Measurements from ENCODE around the gene CRELD1.

CRELD1 gene

DNA sequence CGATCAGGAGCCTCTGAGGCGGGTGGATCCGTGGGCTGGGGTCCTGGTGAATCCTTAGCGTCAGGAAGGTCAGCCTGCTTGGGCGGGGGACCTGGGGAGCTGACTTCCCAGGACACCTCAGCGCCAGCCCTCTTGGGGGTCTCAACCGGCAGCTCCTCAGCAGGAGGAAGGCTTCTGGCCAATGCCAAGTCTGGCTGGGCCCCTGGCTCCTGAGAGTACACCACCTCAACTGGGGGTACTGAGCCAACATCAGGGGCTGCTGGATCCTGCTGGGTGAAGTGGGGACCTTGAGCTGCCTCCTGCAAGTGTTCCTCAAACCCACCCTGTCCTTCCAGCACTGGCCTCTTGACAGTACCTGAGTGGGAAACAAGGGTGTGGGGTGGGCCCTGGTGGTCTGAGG lies 15.5 kb downstream of the CRELD1 start:
- H3K9me3 ChIP-seq (ENCODE audit: insufficient read depth, low read depth, low read length) = no peaks in the 10 kb centered on the region
- no peak overlapping the region for H3K9ac ChIP-seq (ENCODE audit: low read depth, low read length)
- peaks cover 18% of the 10 kb centered on the region; the same call in 1 of the 2 replicates for H3K27me3 ChIP-seq (ENCODE audit: insufficient read depth, low read length)
- peaks cover 12% of the 10 kb centered on the region for H3K36me3 ChIP-seq (ENCODE audit: insufficient read depth, low read depth, low read length)
- H3K27ac ChIP-seq (ENCODE audit: low read length) = no peak overlapping the region
- H3K4me1 ChIP-seq (ENCODE audit: insufficient read depth, low read length) = no peaks in the 10 kb centered on the region; the same call in 1 of the 2 replicates
- no peak overlapping the region for H3K4me3 ChIP-seq (ENCODE audit: low read length)

DNA sequence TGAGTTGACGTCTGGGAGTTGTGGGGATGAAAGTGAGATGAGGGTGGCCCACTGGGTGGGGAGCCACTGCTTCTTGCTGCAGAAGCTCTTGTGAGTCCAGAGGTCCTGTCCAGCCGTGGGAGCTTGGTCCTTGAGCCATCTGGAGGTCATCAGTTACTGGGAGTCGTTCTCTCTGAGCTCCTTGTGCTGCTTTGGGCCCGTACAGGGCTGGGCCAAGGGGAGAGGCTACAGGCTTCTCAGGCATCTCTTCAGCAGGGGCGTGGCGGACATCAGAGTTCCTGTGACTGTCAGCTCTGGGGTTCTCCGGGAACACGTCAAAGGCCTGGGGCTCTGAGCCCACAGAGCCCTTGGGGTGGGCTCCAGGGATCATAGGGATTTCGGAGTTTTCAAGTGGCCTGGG lies 16.0 kb downstream of the CRELD1 start:
- Histone ChIP-seq H3K27me3 (ENCODE audit: insufficient read depth, low read length) (peaks cover 23% of the 10 kb centered on the region; the same call in 1 of the 2 replicates), H3K4me3 (ENCODE audit: low read length) (no peak overlapping the region), H3K9me3 (ENCODE audit: insufficient read depth, low read depth, low read length) (no peaks in the 10 kb centered on the region), H3K27ac (ENCODE audit: low read length) (no peak overlapping the region), H3K4me1 (ENCODE audit: insufficient read depth, low read length) (peaks cover 5% of the 10 kb centered on the region), H3K9ac (ENCODE audit: low read depth, low read length) (no peak overlapping the region), H3K36me3 (ENCODE audit: insufficient read depth, low read depth, low read length) (peaks cover 12% of the 10 kb centered on the region)

DNA sequence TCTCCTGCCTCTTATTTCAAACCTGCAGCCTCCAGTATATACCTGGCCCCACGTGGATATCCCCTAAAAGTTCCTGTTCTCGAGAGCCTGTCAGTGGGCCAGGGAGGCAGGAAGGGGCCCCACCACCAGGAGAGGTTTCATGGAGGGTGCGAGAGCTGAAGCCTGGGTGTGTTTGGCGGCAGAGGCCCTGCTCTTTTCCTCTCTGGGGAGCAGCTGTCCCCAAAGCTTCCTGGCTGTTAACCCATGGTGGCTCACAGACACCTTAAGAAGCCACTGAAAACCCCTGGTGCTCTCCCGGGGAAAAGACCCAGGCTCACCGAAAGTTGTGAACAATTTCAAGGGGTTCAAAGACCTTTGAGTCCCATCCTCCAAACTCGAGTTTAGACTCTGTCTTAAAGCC lies 17.5 kb downstream of the CRELD1 start:
- Histone ChIP-seq H3K9ac (ENCODE audit: low read depth, low read length) (peak overlapping the region; percentile 68; the same call in 1 of the 2 replicates), H3K27me3 (ENCODE audit: insufficient read depth, low read length) (peaks cover 24% of the 10 kb centered on the region; the same call in 1 of the 2 replicates), H3K27ac (ENCODE audit: low read length) (no peak overlapping the region), H3K36me3 (ENCODE audit: insufficient read depth, low read depth, low read length) (peaks cover 12% of the 10 kb centered on the region), H3K9me3 (ENCODE audit: insufficient read depth, low read depth, low read length) (no peaks in the 10 kb centered on the region), H3K4me3 (ENCODE audit: low read length) (peak overlapping the region; percentile 90; the same call in 1 of the 2 replicates), H3K4me1 (ENCODE audit: insufficient read depth, low read length) (peaks cover 18% of the 10 kb centered on the region)

GRCh38 chr3:9951598-9951961 lies 17.9 kb downstream of the CRELD1 start:
- H3K9me3 ChIP-seq (ENCODE audit: insufficient read depth, low read depth, low read length) = no peaks in the 10 kb centered on the region
- H3K4me1 ChIP-seq (ENCODE audit: insufficient read depth, low read length) = peaks cover 18% of the 10 kb centered on the region
- H3K9ac ChIP-seq (ENCODE audit: low read depth, low read length) = peak overlapping the region; percentile 68; the same call in 1 of the 2 replicates
- H3K4me3 ChIP-seq (ENCODE audit: low read length) = peak overlapping the region; percentile 90
- no peak overlapping the region for H3K27ac ChIP-seq (ENCODE audit: low read length)
- peaks cover 12% of the 10 kb centered on the region for H3K36me3 ChIP-seq (ENCODE audit: insufficient read depth, low read depth, low read length)
- peaks cover 24% of the 10 kb centered on the region; the same call in 1 of the 2 replicates for H3K27me3 ChIP-seq (ENCODE audit: insufficient read depth, low read length)

DNA sequence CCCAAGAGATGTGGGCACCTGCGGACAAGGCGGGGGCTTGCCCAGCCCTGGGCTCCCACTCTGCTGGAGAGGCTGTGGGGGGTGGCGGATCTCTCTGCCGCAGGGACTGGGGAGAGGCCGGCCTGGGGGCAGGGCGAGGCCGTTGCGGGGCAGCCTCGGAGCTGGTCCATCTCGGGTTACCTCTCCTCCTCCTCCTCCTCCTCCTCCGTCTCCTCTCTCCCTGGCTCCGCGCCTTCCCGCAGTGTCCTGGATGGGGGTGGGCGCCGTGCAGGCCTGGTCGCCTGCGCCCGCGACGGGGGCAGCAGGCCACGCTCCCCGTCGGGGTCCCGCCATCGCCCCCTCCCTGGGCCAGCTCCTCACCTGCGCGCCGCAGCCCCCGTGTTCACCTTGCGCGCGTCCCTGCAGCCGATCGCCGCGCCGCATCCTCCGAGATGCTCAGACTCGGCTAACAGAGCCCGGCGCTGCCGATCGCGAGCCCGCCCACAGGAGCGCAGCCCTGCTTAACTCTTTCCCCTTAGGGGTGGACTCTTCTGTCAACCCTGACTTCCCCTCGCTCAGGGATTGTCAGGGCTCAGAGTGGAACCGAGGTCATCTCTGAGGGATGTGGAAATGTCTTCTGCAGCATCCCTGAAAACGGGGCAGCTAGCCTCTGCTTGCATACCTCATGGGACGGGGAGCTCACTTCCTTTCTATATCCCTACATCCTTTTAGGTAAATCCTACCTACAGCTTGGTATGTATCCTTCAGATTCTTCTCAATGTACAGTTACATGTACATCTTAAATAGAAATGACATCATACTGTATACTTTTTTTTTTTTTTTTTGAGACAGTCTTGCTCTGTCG lies 18.6 kb downstream of the CRELD1 start, which contains the start of gene PRRT3:
Gene PRRT3, minus strand, starts transcription at position 447 of the 844 bp plus-strand sequence. CDS start 2,293 bp downstream, outside the sequence.
- peaks cover 18% of the 10 kb centered on the region for H3K4me1 ChIP-seq (ENCODE audit: insufficient read depth, low read length)
- H3K4me3 ChIP-seq (ENCODE audit: low read length) = peak within 1 kb of the TSS; percentile 90
- no peak within 1 kb of the TSS for H3K27ac ChIP-seq (ENCODE audit: low read length)
- peak within 1 kb of the TSS; percentile 68; the same call in 1 of the 2 replicates for H3K9ac ChIP-seq (ENCODE audit: low read depth, low read length)
- no peaks in the 10 kb centered on the region for H3K9me3 ChIP-seq (ENCODE audit: insufficient read depth, low read depth, low read length)
- H3K27me3 ChIP-seq (ENCODE audit: insufficient read depth, low read length) = peaks cover 24% of the 10 kb centered on the region; the same call in 1 of the 2 replicates
- peaks cover 12% of the 10 kb centered on the region for H3K36me3 ChIP-seq (ENCODE audit: insufficient read depth, low read depth, low read length)

DNA sequence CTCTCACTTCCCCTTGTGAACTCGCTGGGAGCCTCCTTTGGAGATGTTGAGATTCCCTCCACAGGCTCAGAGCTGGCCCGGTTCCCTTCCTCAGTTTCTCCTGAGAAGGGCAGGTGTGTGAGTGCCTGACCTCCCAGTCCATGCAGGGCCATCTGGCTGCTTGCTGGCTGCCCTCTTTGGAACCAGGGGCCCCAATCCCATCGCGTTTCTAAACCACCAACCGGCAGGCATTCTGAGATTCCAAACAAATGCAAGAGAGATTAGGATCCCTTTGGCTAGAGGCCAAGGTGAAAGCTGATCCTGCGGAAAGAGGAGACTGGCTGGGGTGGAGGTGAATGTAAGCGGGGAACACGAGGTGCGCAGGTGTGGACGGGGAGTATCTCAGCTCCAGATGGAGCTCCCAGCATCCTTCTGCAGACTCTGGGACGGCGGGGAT lies 21.5 kb downstream of the CRELD1 start:
- Histone ChIP-seq H3K4me1 (ENCODE audit: insufficient read depth, low read length) (peaks cover 18% of the 10 kb centered on the region), H3K9ac (ENCODE audit: low read depth, low read length) (no peak overlapping the region), H3K9me3 (ENCODE audit: insufficient read depth, low read depth, low read length) (no peaks in the 10 kb centered on the region), H3K4me3 (ENCODE audit: low read length) (no peak overlapping the region), H3K27ac (ENCODE audit: low read length) (no peak overlapping the region), H3K36me3 (ENCODE audit: insufficient read depth, low read depth, low read length) (no peaks in the 10 kb centered on the region), H3K27me3 (ENCODE audit: insufficient read depth, low read length) (peaks cover 24% of the 10 kb centered on the region; the same call in 1 of the 2 replicates)

DNA sequence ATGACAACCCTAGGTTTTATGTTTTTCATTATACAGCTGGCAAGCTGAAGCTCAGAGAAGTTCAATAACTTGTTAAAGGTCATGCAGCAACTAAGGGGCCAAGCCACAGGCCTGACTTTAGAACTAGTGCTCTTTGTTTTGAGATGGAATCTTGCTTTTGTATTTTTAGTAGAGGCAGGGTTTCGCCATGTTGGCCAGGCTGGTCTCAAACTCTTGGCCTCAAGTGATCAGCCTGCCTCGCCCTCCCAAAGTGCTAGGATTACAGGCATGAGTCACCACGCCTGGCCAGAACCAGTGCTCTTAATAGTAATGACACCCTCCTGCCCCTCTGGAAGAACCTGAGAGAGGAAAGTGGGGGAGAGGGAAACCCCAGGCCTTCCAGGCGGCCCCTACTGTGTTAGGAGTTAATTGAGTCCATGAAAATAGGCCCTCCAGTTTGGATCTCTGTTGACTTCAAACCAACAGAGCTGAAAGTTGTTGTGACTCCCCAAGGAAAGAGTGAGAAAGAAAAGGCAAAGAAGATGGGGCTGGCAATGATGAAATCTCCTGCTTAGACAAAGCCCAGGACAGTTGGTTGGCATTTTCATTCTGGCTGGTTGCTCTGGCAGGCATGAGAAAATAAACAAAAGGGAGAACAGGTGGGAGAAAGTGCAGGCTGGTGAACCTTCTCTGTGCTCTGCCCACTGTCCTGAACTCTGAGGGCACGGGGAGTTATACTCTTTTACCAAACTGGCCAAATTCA lies 22.1 kb downstream of the CRELD1 start:
- Histone ChIP-seq H3K27me3 (ENCODE audit: insufficient read depth, low read length) (peaks cover 24% of the 10 kb centered on the region; the same call in 1 of the 2 replicates), H3K9me3 (ENCODE audit: insufficient read depth, low read depth, low read length) (no peaks in the 10 kb centered on the region), H3K27ac (ENCODE audit: low read length) (no peak overlapping the region), H3K4me3 (ENCODE audit: low read length) (no peak overlapping the region), H3K4me1 (ENCODE audit: insufficient read depth, low read length) (peaks cover 18% of the 10 kb centered on the region), H3K36me3 (ENCODE audit: insufficient read depth, low read depth, low read length) (no peaks in the 10 kb centered on the region), H3K9ac (ENCODE audit: low read depth, low read length) (no peak overlapping the region)

DNA sequence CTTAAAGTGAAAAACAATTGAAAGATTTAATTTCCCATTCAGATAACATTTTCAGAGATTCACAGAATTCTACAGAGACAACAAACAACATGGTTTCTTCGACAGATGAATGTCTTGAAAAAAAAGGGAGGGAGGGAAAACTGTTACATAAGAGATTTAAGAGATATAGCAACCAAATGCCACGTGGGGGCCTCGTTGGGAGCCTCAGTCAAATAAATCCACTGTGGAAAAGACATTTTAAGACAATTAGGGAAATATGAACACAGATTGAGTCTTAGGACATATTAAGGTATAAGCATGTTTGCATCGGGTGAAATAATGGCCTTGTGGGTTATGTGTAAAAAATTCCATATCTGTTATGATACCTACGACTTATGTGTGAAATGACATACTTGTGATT lies 23.6 kb downstream of the CRELD1 start:
- Histone ChIP-seq H3K4me3 (ENCODE audit: low read length) (no peak overlapping the region), H3K27me3 (ENCODE audit: insufficient read depth, low read length) (peaks cover 18% of the 10 kb centered on the region; the same call in 1 of the 2 replicates), H3K4me1 (ENCODE audit: insufficient read depth, low read length) (peaks cover 18% of the 10 kb centered on the region), H3K9ac (ENCODE audit: low read depth, low read length) (no peak overlapping the region), H3K9me3 (ENCODE audit: insufficient read depth, low read depth, low read length) (no peaks in the 10 kb centered on the region), H3K27ac (ENCODE audit: low read length) (no peak overlapping the region), H3K36me3 (ENCODE audit: insufficient read depth, low read depth, low read length) (no peaks in the 10 kb centered on the region)

- no peaks in the 10 kb centered on the region for H3K27me3 ChIP-seq (ENCODE audit: insufficient read depth, low read length)
- no peak overlapping the region for H3K27ac ChIP-seq (ENCODE audit: low read length)
- no peak overlapping the region for H3K4me3 ChIP-seq (ENCODE audit: low read length)
- no peak overlapping the region for H3K9ac ChIP-seq (ENCODE audit: low read depth, low read length)
- no peaks in the 10 kb centered on the region for H3K4me1 ChIP-seq (ENCODE audit: insufficient read depth, low read length)
- no peaks in the 10 kb centered on the region for H3K9me3 ChIP-seq (ENCODE audit: insufficient read depth, low read depth, low read length)
- H3K36me3 ChIP-seq (ENCODE audit: insufficient read depth, low read depth, low read length) = peaks cover 42% of the 10 kb centered on the region
These were observed 31.7 kb downstream of the CRELD1 start for GRCh38 chr3:9965200-9965875.

DNA sequence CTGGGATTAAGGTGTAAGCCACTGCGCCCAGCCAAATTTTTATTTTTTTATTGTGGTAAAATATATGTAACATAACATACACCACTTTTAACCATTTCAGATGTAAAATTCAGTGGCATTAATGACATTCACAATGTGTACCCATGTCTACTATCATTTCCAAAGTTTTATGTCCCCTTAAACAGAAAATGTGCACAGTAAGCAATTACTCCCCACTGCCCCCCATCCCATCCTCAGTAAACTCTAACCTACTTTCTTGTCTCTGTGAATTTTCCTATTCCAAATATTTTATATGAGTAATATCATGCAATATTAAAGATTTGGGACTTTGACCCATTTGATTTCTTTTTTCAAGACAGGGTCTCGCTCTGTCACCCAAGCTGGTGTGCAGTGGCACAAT lies 33.2 kb downstream of the CRELD1 start:
- Histone ChIP-seq H3K4me1 (ENCODE audit: insufficient read depth, low read length) (no peaks in the 10 kb centered on the region), H3K9ac (ENCODE audit: low read depth, low read length) (no peak overlapping the region), H3K27me3 (ENCODE audit: insufficient read depth, low read length) (no peaks in the 10 kb centered on the region), H3K9me3 (ENCODE audit: insufficient read depth, low read depth, low read length) (no peaks in the 10 kb centered on the region), H3K4me3 (ENCODE audit: low read length) (no peak overlapping the region), H3K27ac (ENCODE audit: low read length) (no peak overlapping the region), H3K36me3 (ENCODE audit: insufficient read depth, low read depth, low read length) (peaks cover 56% of the 10 kb centered on the region)

- Histone ChIP-seq H3K9me3 (ENCODE audit: insufficient read depth, low read depth, low read length) (no peaks in the 10 kb centered on the region), H3K36me3 (ENCODE audit: insufficient read depth, low read depth, low read length) (peaks cover 72% of the 10 kb centered on the region), H3K9ac (ENCODE audit: low read depth, low read length) (no peak overlapping the region), H3K4me1 (ENCODE audit: insufficient read depth, low read length) (no peaks in the 10 kb centered on the region), H3K4me3 (ENCODE audit: low read length) (no peak overlapping the region), H3K27me3 (ENCODE audit: insufficient read depth, low read length) (no peaks in the 10 kb centered on the region), H3K27ac (ENCODE audit: low read length) (no peak overlapping the region)
These were observed 36.0 kb downstream of the CRELD1 start for GRCh38 chr3:9969632-9970019.
